HCT116 (cell line): ENCODE data around the gene LRRC31. TPM values are rescaled to one million over a fixed set of nuclear protein-coding genes. Genes with fewer than 3 reads are reported as not detected.

Experiments
- ATAC-seq: fragments of 200-7000 bp; cut with Tn5 transposase; 2 replicates; pipeline ENCODE4 v1.9.1; 2020; ENCODE audit warnings: mild to moderate bottlenecking, moderate library complexity
- BruUV-seq: library from RNA; stranded (reverse); fragments of 400-500 nt; replicated peaks from 2 replicates; lab custom pipeline; 2021; lab: Mats Ljungman, UMichigan
- CTCF ChIA-PET: fragments of 300-600 bp; sonication (Branson Sonifier 250); formaldehyde crosslinking; loops from one replicate; lab custom pipeline; 2021; ENCODE audit warnings: antibody characterized with exemption; lab: Charles Lee
- POLR2A ChIA-PET: fragments of 300-600, 350-600 bp; sonication (Branson Sonifier 250); formaldehyde crosslinking; loops from one replicate; lab custom pipeline; 2021; ENCODE audit warnings: antibody characterized with exemption; lab: Charles Lee
- RAD21 ChIA-PET, 2 experiments: fragments of 300-600 bp; sonication (Branson Sonifier 250); formaldehyde crosslinking; loops; one replicate each; lab custom pipeline; 2023; ENCODE audit warnings: low total read pairs in 2 of 2; ENCODE audit not compliant: uncharacterized antibody in 2 of 2, unreplicated experiment in 2 of 2, low non-redundant PET in 1 of 2; lab: Charles Lee
- DNase-seq: peaks from one replicate; pipeline ENCODE4 v3.0.0-alpha.2; 2010; ENCODE audit warnings: low read depth, low spot score
- H2AFZ ChIP-seq: fragments of 200-600 bp; shearing (Covaris generic), sonication (generic); 2 replicates; pipeline ENCODE4 v1.6.1; 2017; ENCODE audit warnings: low read depth, mixed run types, mixed read lengths, antibody characterized with exemption, low read length; ENCODE audit not compliant: poor library complexity, severe bottlenecking
- H3K27ac ChIP-seq: 2 replicates; pipeline ENCODE4 v1.5.1; 2012; ENCODE audit warnings: low read depth, low read length
- H3K27me3 ChIP-seq: fragments of 200-600 bp; sonication (generic); 2 replicates; pipeline ENCODE4 v1.6.1; 2016; ENCODE audit warnings: mixed run types, low read length, mixed read lengths; ENCODE audit not compliant: insufficient read depth
- H3K36me3 ChIP-seq, 2 experiments: fragments of 200-500 bp in 1 of 2; fragments of 200-600 bp in 1 of 2; sonication (Bioruptor generic) in 1 of 2; sonication (generic) in 1 of 2; 2 replicates each; pipeline versions ENCODE4 v1.5.1 to v1.6.1; 2014 to 2016; ENCODE audit warnings: low read length in 2 of 2, inconsistent platforms in 1 of 2, mixed read lengths in 1 of 2, mixed run types in 1 of 2; ENCODE audit not compliant: insufficient read depth in 2 of 2, control insufficient read depth in 1 of 2
- H3K4me1 ChIP-seq, 2 experiments: fragments of 200-600 bp in 1 of 2; sonication (generic) in 1 of 2; 2 replicates each; pipeline versions ENCODE4 v1.5.1 to v1.6.1; 2012 to 2017; ENCODE audit warnings: low read length in 2 of 2, inconsistent platforms in 1 of 2, mild to moderate bottlenecking in 1 of 2, mixed read lengths in 1 of 2, mixed run types in 1 of 2, moderate library complexity in 1 of 2; ENCODE audit not compliant: insufficient read depth in 2 of 2, control insufficient read depth in 1 of 2
- H3K4me2 ChIP-seq: fragments of 200-600 bp; sonication (generic); 2 replicates; pipeline ENCODE4 v1.6.1; 2017; ENCODE audit warnings: mixed run types, low read length, mixed read lengths
- H3K4me3 ChIP-seq, 2 experiments: fragments of 200-600 bp in 1 of 2; sonication (generic) in 1 of 2; replicated peaks in 1 of 2; 2 replicates each; pipeline ENCODE4 v1.5.1; 2011 to 2016; ENCODE audit warnings: low read length in 2 of 2, control low read depth in 1 of 2, low read depth in 1 of 2, mild to moderate bottlenecking in 1 of 2, mixed read lengths in 1 of 2, mixed run types in 1 of 2
- H3K79me2 ChIP-seq: fragments of 200-600 bp; sonication (generic); 2 replicates; pipeline ENCODE4 v1.6.1; 2017; ENCODE audit warnings: mild to moderate bottlenecking, mixed run types, low read length, moderate library complexity, mixed read lengths; ENCODE audit not compliant: insufficient read depth
- H3K9ac ChIP-seq: fragments of 200-600 bp; sonication (generic); 2 replicates; pipeline ENCODE4 v1.6.1; 2016; ENCODE audit warnings: low read length, mixed read lengths
- H3K9me2 ChIP-seq: fragments of 200-600 bp; sonication (generic), shearing (Covaris generic); 2 replicates; pipeline ENCODE4 v1.6.1; 2017; ENCODE audit warnings: mixed run types, mild to moderate bottlenecking, moderate library complexity; ENCODE audit not compliant: insufficient read depth
- H3K9me3 ChIP-seq, 2 experiments: fragments of 200-500 bp in 1 of 2; fragments of 200-600 bp in 1 of 2; sonication (Bioruptor generic) in 1 of 2; sonication (generic) in 1 of 2; 2 replicates each; pipeline ENCODE4 v1.6.1; 2014 to 2017; ENCODE audit warnings: low read length in 2 of 2, mixed read lengths in 2 of 2, inconsistent platforms in 1 of 2, low read depth in 1 of 2, mild to moderate bottlenecking in 1 of 2, mixed run types in 1 of 2, moderate library complexity in 1 of 2; ENCODE audit not compliant: control insufficient read depth in 1 of 2, insufficient read depth in 1 of 2
- H4K20me1 ChIP-seq: fragments of 200-600 bp; sonication (generic), shearing (Covaris generic); 2 replicates; pipeline ENCODE4 v1.6.1; 2017; ENCODE audit warnings: mixed run types, mild to moderate bottlenecking, moderate library complexity; ENCODE audit not compliant: insufficient read depth
- ATF3 ChIP-seq: IDR thresholded peaks from 2 replicates; pipeline ENCODE4 v1.6.1; 2012
- CBX3 ChIP-seq: IDR thresholded peaks from 2 replicates; pipeline ENCODE4 v1.6.1; 2012; ENCODE audit warnings: low read depth
- CEBPB ChIP-seq: IDR thresholded peaks from 2 replicates; pipeline ENCODE4 v1.6.1; 2012; ENCODE audit warnings: low read depth
- CTCF ChIP-seq, 3 experiments: fragments of 200-600 bp in 1 of 3; sonication (generic) in 1 of 3; IDR thresholded peaks in 2 of 3; conservative IDR thresholded peaks in 1 of 3; 2 replicates each; pipeline ENCODE4 v1.5.1; 2012 to 2017; ENCODE audit warnings: low read depth in 2 of 3, low read length in 2 of 3, antibody characterized with exemption in 1 of 3, borderline replicate concordance in 1 of 3, control low read depth in 1 of 3, mild to moderate bottlenecking in 1 of 3, mixed read lengths in 1 of 3, mixed run types in 1 of 3, moderate library complexity in 1 of 3; ENCODE audit not compliant: insufficient read depth in 1 of 3
- EGR1 ChIP-seq: IDR thresholded peaks from 2 replicates; pipeline ENCODE4 v1.6.1; 2012; ENCODE audit warnings: low read depth
- ELF1 ChIP-seq: IDR thresholded peaks from 2 replicates; pipeline ENCODE4 v1.6.1; 2012; ENCODE audit warnings: low read depth, borderline replicate concordance
- EZH2phosphoT487 ChIP-seq: fragments of 200-600 bp; IDR thresholded peaks from 2 replicates; pipeline ENCODE4 v1.6.1; 2018; ENCODE audit warnings: antibody characterized with exemption, borderline replicate concordance
- FOSL1 ChIP-seq: IDR thresholded peaks from 2 replicates; pipeline ENCODE4 v1.6.1; 2012; ENCODE audit warnings: low read depth
- JUND ChIP-seq: IDR thresholded peaks from 2 replicates; pipeline ENCODE4 v1.6.1; 2012
- POLR2AphosphoS5 ChIP-seq: IDR thresholded peaks from 2 replicates; pipeline ENCODE4 v1.6.1; 2011; ENCODE audit warnings: mild to moderate bottlenecking, low read depth, low read length, moderate library complexity
- RAD21 ChIP-seq: IDR thresholded peaks from 2 replicates; pipeline ENCODE4 v1.6.1; 2012; ENCODE audit warnings: low read depth, mild to moderate bottlenecking
- REST ChIP-seq: IDR thresholded peaks from 2 replicates; pipeline ENCODE4 v1.6.1; 2012; ENCODE audit warnings: low read depth
- SP1 ChIP-seq: IDR thresholded peaks from 2 replicates; pipeline ENCODE4 v1.6.1; 2012; ENCODE audit warnings: low read depth
- SRF ChIP-seq: IDR thresholded peaks from 2 replicates; pipeline ENCODE4 v1.6.1; 2012; ENCODE audit warnings: low read depth
- YY1 ChIP-seq: IDR thresholded peaks from 2 replicates; pipeline ENCODE4 v1.6.1; 2011; ENCODE audit warnings: low read length, low read depth, moderate library complexity, mild to moderate bottlenecking; ENCODE audit not compliant: insufficient replicate concordance; ENCODE audit errors: extremely low read depth
- ZFX ChIP-seq: fragments of 450-650 bp; IDR thresholded peaks from 2 replicates; pipeline ENCODE4 v1.6.1; 2017
- intact Hi-C: fragments of 100-400 bp; cut with micrococcal nuclease; formaldehyde crosslinking; loops from 2 replicates; pipeline ENCODE4 v1.10.0; 2022
- total RNA-seq: library from RNA; stranded (reverse); gene quantifications from one replicate; pipeline ENCODE4 v1.2.1, GENCODE V29; 2021; ENCODE audit not compliant: unreplicated experiment

The LRRC31 gene
- total RNA-seq, 1 experiment from 2014 or later: not detected

- ChIA-PET POLR2A (no interaction called here), CTCF (no interaction called here), RAD21 (no interaction called here)
- Histone ChIP-seq H3K27me3 (no peaks in the 10 kb centered on the region), H3K9me2 (no peaks in the 10 kb centered on the region), H3K79me2 (no peaks in the 10 kb centered on the region), H3K4me2 (no peak overlapping the region), H3K4me3 (no peak overlapping the region), H2AFZ (no peak overlapping the region), H3K9me3 (no peaks in the 10 kb centered on the region), H3K9ac (no peak overlapping the region), H4K20me1 (no peaks in the 10 kb centered on the region), H3K36me3 (no peaks in the 10 kb centered on the region), H3K4me1 (no peaks in the 10 kb centered on the region), H3K27ac (no peak overlapping the region)
- TF ChIP-seq REST (no peak), EGR1 (no peak), SRF (no peak), ZFX (no peak), JUND (no peak), RAD21 (no peak), CTCF (IDR thresholded peaks at IDR 0.05 in 2 of 3, conservative IDR thresholded peaks at IDR 0.05 in 1 of 3; ENCODE audit: borderline replicate concordance in 1 of 3, insufficient read depth in 1 of 3, low read depth in 2 of 3, low read length in 2 of 3) (no peak), ELF1 (no peak), ATF3 (no peak), CBX3 (no peak), EZH2phosphoT487 (no peak), YY1 (no peak), FOSL1 (no peak), SP1 (no peak), POLR2AphosphoS5 (no peak), CEBPB (no peak)
- DNase-seq: no peak
- ATAC-seq: no peak
- no TSS peak for BruUV-seq
- intact Hi-C loops: no loop called here
Observed at GRCh38 chr3:169804681-169805080, 65.1 kb downstream of the LRRC31 start.
